Osteoblast (primary cell): Measurements from ENCODE around the gene PLSCR1. TPM values are rescaled to one million over a fixed set of nuclear protein-coding genes. Genes with fewer than 3 reads are reported as not detected.

Experiments used
- DNase-seq: peaks from one replicate; pipeline ENCODE4 v3.0.0; 2011; ENCODE audit warnings: low spot score, mixed read lengths; ENCODE audit not compliant: insufficient read length; ENCODE audit errors: missing footprints
- H2AFZ ChIP-seq: 2 replicates; pipeline ENCODE4 v1.6.0; 2011; ENCODE audit warnings: mild to moderate bottlenecking, low read length
- H3K27ac ChIP-seq: 2 replicates; pipeline ENCODE4 v1.5.1; 2011; ENCODE audit warnings: mild to moderate bottlenecking, low read depth, low read length, moderate library complexity
- H3K27me3 ChIP-seq: 2 replicates; pipeline ENCODE4 v1.6.0; 2012; ENCODE audit warnings: mild to moderate bottlenecking, control low read depth, inconsistent platforms, low read length, moderate library complexity; ENCODE audit not compliant: insufficient read depth
- H3K36me3 ChIP-seq: 2 replicates; pipeline ENCODE4 v1.5.1; 2011; ENCODE audit warnings: mild to moderate bottlenecking, low read length, control low read depth, moderate library complexity; ENCODE audit not compliant: insufficient read depth
- H3K4me1 ChIP-seq: 2 replicates; pipeline ENCODE4 v1.5.1; 2011; ENCODE audit warnings: mild to moderate bottlenecking, low read length, control low read depth, moderate library complexity; ENCODE audit not compliant: insufficient read depth
- H3K4me2 ChIP-seq: 2 replicates; pipeline ENCODE4 v1.6.0; 2011; ENCODE audit warnings: mild to moderate bottlenecking, low read length; ENCODE audit not compliant: insufficient read depth
- H3K4me3 ChIP-seq: fragments of 200-600 bp; sonication (generic); 3 replicates; pipeline ENCODE4 v1.5.1; 2012; ENCODE audit warnings: mild to moderate bottlenecking, low read length, inconsistent platforms; ENCODE audit not compliant: insufficient read depth
- H3K79me2 ChIP-seq: 2 replicates; pipeline ENCODE4 v1.6.0; 2012; ENCODE audit warnings: mild to moderate bottlenecking, low read length, control low read depth, inconsistent platforms; ENCODE audit not compliant: insufficient read depth
- H3K9me3 ChIP-seq: 2 replicates; pipeline ENCODE4 v1.5.1; 2011; ENCODE audit warnings: low read depth, low read length, control low read depth
- H4K20me1 ChIP-seq: 2 replicates; pipeline ENCODE4 v1.6.0; 2012; ENCODE audit warnings: mild to moderate bottlenecking, low read length, control low read depth; ENCODE audit not compliant: insufficient read depth
- total RNA-seq: library from RNA; depleted of rRNA; stranded (reverse); fragments of >200 nt; gene quantifications from 2 replicates; pipeline ENCODE4 v1.2.3, GENCODE V29; 2012
- TF ChIP-seq, protein P1 (sequence below): IDR thresholded peaks from 2 replicates; pipeline ENCODE4 v1.5.1; 2011; ENCODE audit warnings: mild to moderate bottlenecking, low read depth, low read length, moderate library complexity; ENCODE audit errors: extremely low read depth

Gene PLSCR1
- total RNA-seq, 1 donor = 35.1 TPM

DNA sequence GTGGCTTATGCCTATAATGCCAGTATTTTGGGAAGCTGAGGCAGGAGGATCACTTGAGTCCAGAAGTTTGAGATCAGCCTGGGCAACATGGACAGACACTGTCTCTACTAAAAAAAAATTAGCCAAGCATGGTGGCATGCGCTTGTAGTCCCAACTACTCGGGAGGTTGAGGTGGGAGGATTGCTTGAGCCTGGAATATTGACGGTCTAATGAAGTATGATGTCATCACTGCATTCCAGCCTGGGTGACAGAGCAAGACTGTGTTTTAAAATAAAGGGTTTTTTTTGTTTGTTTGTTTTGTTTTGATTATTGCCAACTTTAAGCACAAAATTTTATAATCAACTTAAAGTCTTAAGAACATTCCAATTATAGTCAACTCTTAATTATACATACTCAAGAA lies 6.8 kb downstream of the PLSCR1 start:
- TF ChIP-seq, protein P1, sequence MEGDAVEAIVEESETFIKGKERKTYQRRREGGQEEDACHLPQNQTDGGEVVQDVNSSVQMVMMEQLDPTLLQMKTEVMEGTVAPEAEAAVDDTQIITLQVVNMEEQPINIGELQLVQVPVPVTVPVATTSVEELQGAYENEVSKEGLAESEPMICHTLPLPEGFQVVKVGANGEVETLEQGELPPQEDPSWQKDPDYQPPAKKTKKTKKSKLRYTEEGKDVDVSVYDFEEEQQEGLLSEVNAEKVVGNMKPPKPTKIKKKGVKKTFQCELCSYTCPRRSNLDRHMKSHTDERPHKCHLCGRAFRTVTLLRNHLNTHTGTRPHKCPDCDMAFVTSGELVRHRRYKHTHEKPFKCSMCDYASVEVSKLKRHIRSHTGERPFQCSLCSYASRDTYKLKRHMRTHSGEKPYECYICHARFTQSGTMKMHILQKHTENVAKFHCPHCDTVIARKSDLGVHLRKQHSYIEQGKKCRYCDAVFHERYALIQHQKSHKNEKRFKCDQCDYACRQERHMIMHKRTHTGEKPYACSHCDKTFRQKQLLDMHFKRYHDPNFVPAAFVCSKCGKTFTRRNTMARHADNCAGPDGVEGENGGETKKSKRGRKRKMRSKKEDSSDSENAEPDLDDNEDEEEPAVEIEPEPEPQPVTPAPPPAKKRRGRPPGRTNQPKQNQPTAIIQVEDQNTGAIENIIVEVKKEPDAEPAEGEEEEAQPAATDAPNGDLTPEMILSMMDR = no peak
- Histone ChIP-seq H3K9me3 (no peaks in the 10 kb centered on the region), H3K27ac (no peak overlapping the region), H3K79me2 (peaks cover 36% of the 10 kb centered on the region), H4K20me1 (no peaks in the 10 kb centered on the region), H3K4me2 (no peak overlapping the region), H3K27me3 (no peaks in the 10 kb centered on the region), H3K4me3 (no peak overlapping the region), H2AFZ (no peak overlapping the region), H3K36me3 (peaks cover under 1% of the 10 kb centered on the region), H3K4me1 (peaks cover 4% of the 10 kb centered on the region)
- no peak for DNase-seq

DNA sequence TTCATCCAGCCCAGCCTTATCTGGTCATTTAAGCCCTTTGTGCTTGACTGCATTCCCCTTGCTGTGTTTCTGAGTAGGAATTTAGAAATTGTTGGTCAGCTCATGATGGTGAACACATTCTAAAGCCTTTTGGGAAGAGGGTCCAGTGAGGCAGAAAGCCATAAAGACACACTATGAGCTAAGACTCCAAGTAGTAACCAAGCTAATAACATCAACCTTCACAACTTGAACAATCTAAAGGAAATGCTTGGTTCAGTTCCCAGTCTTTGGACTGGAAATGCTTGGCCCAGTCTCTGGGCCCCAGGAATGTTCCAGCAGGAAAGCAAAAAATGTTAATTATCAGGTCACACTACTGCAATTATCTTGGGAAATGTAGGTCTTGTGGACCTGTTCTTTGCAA lies 7.7 kb downstream of the PLSCR1 start:
- Histone ChIP-seq H3K27ac (no peak overlapping the region), H3K79me2 (peaks cover 28% of the 10 kb centered on the region), H3K4me3 (no peak overlapping the region), H4K20me1 (no peaks in the 10 kb centered on the region), H3K9me3 (no peaks in the 10 kb centered on the region), H3K4me2 (no peak overlapping the region), H3K4me1 (no peaks in the 10 kb centered on the region), H3K36me3 (peaks cover 5% of the 10 kb centered on the region), H2AFZ (no peak overlapping the region), H3K27me3 (no peaks in the 10 kb centered on the region)
- no peak for DNase-seq
- TF ChIP-seq, protein P1 = no peak

DNA sequence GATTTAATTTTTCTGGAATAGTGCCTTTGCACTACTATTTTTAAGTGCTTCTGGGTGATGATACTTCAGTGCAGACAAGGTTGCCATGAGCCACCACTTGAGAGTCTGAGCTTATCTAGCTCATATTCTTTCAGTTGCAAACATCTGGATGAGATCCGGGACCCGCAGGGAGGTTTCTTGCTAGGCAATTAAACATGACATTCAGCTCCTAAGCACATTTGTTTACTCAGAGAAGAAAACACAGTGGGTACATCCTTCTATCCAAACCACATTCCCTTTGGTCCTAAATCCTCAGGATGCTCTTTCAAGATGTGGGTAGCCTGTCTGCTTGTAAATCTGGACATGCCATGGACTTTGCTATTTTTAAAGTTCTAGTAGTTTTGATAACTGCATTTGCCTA lies 12.0 kb downstream of the PLSCR1 start:
- H3K36me3 ChIP-seq = peaks cover 5% of the 10 kb centered on the region
- H3K79me2 ChIP-seq = peaks cover 8% of the 10 kb centered on the region
- H3K4me1 ChIP-seq = peaks cover 4% of the 10 kb centered on the region
- no peaks in the 10 kb centered on the region for H4K20me1 ChIP-seq
- H2AFZ ChIP-seq = no peak overlapping the region
- no peaks in the 10 kb centered on the region for H3K27me3 ChIP-seq
- H3K4me3 ChIP-seq = no peak overlapping the region
- H3K27ac ChIP-seq = no peak overlapping the region
- H3K9me3 ChIP-seq = no peaks in the 10 kb centered on the region
- TF ChIP-seq, protein P1 = no peak
- DNase-seq = no peak
- H3K4me2 ChIP-seq = no peak overlapping the region

DNA sequence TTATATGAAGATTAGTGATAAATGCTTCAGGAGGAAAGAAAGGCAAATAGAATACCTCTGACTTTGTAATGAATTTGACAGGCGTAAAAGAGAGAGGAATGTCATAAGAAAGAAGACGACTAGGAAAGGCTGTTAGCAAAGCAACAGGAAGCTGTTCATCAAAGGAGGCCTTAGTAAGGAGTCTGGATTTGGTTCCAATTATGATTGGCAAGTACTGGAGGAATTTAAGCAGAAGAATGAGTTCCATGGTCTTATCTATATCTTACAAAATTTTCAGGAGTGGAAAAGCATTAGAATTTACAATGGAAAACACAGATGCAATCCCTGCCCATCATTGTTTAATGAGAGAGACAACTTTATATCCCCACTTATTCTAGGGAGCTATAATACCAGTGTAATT lies 13.8 kb downstream of the PLSCR1 start:
- Histone ChIP-seq H4K20me1 (no peaks in the 10 kb centered on the region), H3K36me3 (peaks cover 5% of the 10 kb centered on the region), H2AFZ (no peak overlapping the region), H3K27me3 (no peaks in the 10 kb centered on the region), H3K79me2 (no peaks in the 10 kb centered on the region), H3K4me3 (no peak overlapping the region), H3K4me2 (no peak overlapping the region), H3K27ac (no peak overlapping the region), H3K4me1 (peaks cover 4% of the 10 kb centered on the region), H3K9me3 (no peaks in the 10 kb centered on the region)
- TF ChIP-seq, protein P1 = no peak
- no peak for DNase-seq
